Progenitor cell of endocrine pancreas (in vitro differentiated cells): Measurements from ENCODE around the gene FNDC1. TPM values are rescaled to one million over a fixed set of nuclear protein-coding genes. Genes with fewer than 3 reads are reported as not detected.
"Not testable (repeated sequence)": the region's sequence is repeated elsewhere in the genome, so short reads cannot be mapped to it uniquely, and the experiment has no call there.

Experiments
- DNase-seq: peaks from one replicate; pipeline ENCODE4 v3.0.0; 2021; ENCODE audit warnings: low spot score; ENCODE audit not compliant: unreplicated experiment
- H3K27ac Mint-ChIP-seq: 2 replicates; pipeline ENCODE4 v1.8.0; 2021; ENCODE audit warnings: mild to moderate bottlenecking, moderate library complexity, mixed read lengths
- H3K27me3 Mint-ChIP-seq: 2 replicates; pipeline ENCODE4 v1.8.0; 2021; ENCODE audit warnings: mixed read lengths
- H3K36me3 Mint-ChIP-seq: 2 replicates; pipeline ENCODE4 v1.8.0; 2022; ENCODE audit warnings: mixed read lengths; ENCODE audit not compliant: insufficient read depth
- H3K4me1 Mint-ChIP-seq: 2 replicates; pipeline ENCODE4 v1.8.0; 2021; ENCODE audit warnings: low read depth, mixed read lengths
- H3K4me3 Mint-ChIP-seq: 2 replicates; pipeline ENCODE4 v1.8.0; 2021; ENCODE audit warnings: low read depth, mild to moderate bottlenecking, moderate library complexity, mixed read lengths
- H3K9me3 Mint-ChIP-seq: 2 replicates; pipeline ENCODE4 v1.8.0; 2021; ENCODE audit warnings: low read depth, mixed read lengths
- long read RNA-seq: library from polyadenylated mRNA; unstranded; transcript quantifications from one replicate; pipeline ENCODE4 v2.0.0, GENCODE V29; 2020
- total RNA-seq: library from RNA; stranded (reverse); gene quantifications from 2 replicates; pipeline ENCODE4 v1.2.1, GENCODE V29; 2021
- TF ChIP-seq, protein P1 (sequence below): fragments of 200-600 bp; sonication (generic); IDR thresholded peaks from one replicate; pipeline ENCODE4 v1.5.0; 2021; ENCODE audit warnings: antibody characterized with exemption, mild to moderate bottlenecking; ENCODE audit not compliant: unreplicated experiment

The FNDC1 gene
- 0.07 TPM in 1 of 2 replicates, not detected in the other for total RNA-seq
- long read RNA-seq, result 0 reads

DNA sequence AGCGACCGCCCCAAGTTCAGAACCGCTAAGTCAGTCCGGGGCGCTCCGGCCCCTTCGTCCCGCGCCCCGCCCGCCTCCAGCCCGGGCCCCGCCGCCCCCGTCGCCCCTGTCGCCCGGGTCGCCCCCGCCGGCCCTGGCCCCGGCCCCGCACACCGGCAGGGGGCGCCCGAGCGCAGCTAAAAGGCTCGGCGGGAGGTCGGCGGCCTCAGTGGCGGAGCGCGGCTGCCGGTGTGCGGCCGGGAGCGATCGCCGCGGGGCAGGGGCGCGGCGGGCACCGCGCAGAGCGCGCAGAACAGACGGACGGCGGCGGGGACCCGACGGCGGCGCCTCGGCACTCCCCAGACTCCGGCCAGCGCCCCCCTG lies at the start of gene FNDC1:
Gene FNDC1, plus strand, starts transcription at position 208 of the 363 bp plus-strand sequence. CDS start 197 bp downstream, outside the sequence.
- H3K27me3 Mint-ChIP-seq, result peaks cover 93% of the 10 kb centered on the region

DNA sequence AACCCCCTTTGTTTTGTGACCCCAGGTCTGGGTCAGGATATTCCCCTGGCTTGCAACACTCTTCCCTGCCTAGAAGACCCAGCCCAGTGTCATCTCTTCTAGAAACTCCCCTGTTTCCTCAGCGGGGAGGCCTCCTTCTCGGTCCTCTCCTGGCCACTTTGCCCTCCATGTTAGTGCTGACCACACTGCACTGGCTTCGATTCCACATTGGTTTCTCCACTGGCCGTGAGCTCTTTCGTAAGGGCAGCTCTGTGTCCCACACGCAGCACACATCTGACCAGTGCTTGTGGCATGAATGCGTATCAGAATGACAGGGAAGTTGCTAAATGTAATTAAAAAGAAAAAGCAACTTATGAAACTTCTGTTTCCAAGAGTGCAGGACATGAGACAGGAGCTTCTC lies 49.4 kb upstream of the FNDC1 start:
- Mint-ChIP-seq H3K4me1 (no peaks in the 10 kb centered on the region), H3K27me3 (peaks cover 6% of the 10 kb centered on the region), H3K27ac (no peak overlapping the region), H3K9me3 (no peaks in the 10 kb centered on the region), H3K4me3 (no peak overlapping the region), H3K36me3 (no peaks in the 10 kb centered on the region)
- TF ChIP-seq, protein P1, sequence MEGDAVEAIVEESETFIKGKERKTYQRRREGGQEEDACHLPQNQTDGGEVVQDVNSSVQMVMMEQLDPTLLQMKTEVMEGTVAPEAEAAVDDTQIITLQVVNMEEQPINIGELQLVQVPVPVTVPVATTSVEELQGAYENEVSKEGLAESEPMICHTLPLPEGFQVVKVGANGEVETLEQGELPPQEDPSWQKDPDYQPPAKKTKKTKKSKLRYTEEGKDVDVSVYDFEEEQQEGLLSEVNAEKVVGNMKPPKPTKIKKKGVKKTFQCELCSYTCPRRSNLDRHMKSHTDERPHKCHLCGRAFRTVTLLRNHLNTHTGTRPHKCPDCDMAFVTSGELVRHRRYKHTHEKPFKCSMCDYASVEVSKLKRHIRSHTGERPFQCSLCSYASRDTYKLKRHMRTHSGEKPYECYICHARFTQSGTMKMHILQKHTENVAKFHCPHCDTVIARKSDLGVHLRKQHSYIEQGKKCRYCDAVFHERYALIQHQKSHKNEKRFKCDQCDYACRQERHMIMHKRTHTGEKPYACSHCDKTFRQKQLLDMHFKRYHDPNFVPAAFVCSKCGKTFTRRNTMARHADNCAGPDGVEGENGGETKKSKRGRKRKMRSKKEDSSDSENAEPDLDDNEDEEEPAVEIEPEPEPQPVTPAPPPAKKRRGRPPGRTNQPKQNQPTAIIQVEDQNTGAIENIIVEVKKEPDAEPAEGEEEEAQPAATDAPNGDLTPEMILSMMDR, result no peak
- DNase-seq, result no peak

More for the DNA sequence above, at the start of gene FNDC1:
- peak within 1 kb of the TSS; percentile 72 for H3K4me3 Mint-ChIP-seq
- TF ChIP-seq, protein P1, result peak; percentile 41
- H3K36me3 Mint-ChIP-seq, result no peaks in the 10 kb centered on the region
- H3K9me3 Mint-ChIP-seq, result no peaks in the 10 kb centered on the region
- H3K4me1 Mint-ChIP-seq, result peaks cover 4% of the 10 kb centered on the region
- DNase-seq, result peak; percentile 69
- H3K27ac Mint-ChIP-seq, result peak within 1 kb of the TSS; percentile 39

DNA sequence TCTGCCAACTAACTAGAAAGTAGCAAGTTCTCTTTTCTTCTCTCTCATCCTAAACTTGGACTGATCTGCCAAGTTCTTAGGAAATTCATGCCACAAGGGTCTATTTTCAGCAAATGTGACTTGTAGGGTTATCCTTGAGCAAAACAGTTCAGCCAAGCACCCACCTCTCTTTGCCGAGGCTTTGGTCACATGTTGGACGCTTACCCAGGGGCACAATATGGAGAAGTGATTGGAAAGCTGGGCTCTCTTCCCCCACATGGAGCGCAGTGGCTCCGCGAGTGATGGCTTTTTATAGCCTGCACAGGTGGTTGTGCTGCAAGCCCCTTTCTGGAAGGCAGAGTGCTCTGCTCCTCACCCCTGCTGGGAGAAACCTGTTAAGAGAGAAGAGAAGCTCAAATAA lies 47.7 kb upstream of the FNDC1 start:
- Mint-ChIP-seq H3K9me3 (no peaks in the 10 kb centered on the region), H3K27me3 (peaks cover 6% of the 10 kb centered on the region)
- TF ChIP-seq, protein P1, result no peak

DNA sequence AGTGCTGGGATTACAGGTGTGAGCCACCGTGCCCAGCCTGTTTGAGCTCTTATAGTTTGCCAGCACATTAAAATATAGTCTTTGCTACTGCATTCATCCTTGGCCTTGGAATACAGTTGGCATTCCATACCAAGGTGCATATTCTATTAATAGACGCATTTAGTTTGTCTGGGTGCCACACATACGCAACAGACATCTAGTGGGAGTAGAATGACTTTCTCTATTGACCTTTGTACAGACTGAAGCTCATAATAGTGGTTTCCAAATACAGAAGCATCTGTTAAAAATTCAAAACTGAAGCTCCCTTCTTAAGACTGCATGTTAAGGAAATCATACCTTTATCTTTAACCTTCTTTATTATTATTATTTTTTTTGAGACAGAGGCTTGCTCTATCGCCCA lies 46.7 kb upstream of the FNDC1 start:
- peaks cover 6% of the 10 kb centered on the region for H3K27me3 Mint-ChIP-seq
- H3K36me3 Mint-ChIP-seq, result no peaks in the 10 kb centered on the region
- TF ChIP-seq, protein P1, result no peak
- no peaks in the 10 kb centered on the region for H3K9me3 Mint-ChIP-seq
- no peak overlapping the region for H3K4me3 Mint-ChIP-seq
- no peaks in the 10 kb centered on the region for H3K4me1 Mint-ChIP-seq
- no peak overlapping the region for H3K27ac Mint-ChIP-seq
- DNase-seq, result no peak

More for the DNA sequence above, 47.7 kb upstream of the FNDC1 start:
- no peak for DNase-seq
- H3K27ac Mint-ChIP-seq, result no peak overlapping the region
- H3K4me3 Mint-ChIP-seq, result no peak overlapping the region
- no peaks in the 10 kb centered on the region for H3K4me1 Mint-ChIP-seq
- H3K36me3 Mint-ChIP-seq, result no peaks in the 10 kb centered on the region

DNA sequence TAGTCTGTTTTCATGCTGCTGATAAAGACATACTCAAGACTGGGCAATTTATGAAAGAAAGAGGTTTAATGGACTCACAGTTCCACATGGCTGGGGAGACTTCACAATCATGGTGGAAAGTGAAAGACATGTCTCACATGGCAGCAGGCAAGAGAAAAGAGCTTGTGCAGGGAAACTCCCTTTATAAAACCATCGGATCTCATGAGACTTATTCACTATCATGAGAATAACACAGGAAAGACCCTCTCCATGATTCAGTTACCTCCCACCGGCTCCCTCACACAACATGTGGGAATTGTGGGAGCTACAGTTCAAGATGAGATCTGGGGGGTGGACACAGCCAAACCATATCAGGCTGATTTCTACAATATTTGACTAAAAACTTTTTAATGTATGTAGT lies 45.4 kb upstream of the FNDC1 start:
- not testable (repeated sequence) for DNase-seq, H3K27me3 Mint-ChIP-seq

DNA sequence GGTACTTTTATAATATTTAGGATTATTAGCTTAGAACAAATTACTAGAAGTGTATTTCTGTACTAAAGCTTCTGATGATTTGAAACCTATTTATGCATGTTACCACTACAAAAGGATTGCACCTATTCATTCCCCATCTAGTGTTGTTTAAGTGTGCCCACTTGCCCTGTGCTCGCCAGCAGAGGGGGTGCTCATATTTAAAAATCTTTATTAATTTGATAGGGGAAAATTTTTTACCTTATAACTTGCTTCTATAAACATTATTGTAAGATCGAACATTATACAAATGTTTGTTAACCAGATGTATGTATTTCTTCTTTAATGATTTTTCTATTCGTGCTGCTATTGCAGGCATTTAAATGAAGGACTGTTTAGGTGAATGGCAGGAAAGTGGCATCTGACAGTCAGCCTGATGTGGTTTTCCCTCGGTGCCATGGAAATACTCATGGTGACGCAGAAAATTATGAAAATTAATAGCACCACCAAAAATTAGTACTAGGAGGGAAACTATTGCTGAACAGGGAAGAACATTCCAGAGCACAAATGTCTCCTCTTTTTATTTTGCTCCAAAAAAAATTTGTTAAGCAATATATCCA lies 44.1 kb upstream of the FNDC1 start:
- DNase-seq, result no peak
- TF ChIP-seq, protein P1, result peak; percentile 33
- H3K27me3 Mint-ChIP-seq, result peaks cover 10% of the 10 kb centered on the region

More for the DNA sequence above, 45.4 kb upstream of the FNDC1 start:
- H3K27ac Mint-ChIP-seq, H3K4me1 Mint-ChIP-seq, H3K9me3 Mint-ChIP-seq, H3K4me3 Mint-ChIP-seq, H3K36me3 Mint-ChIP-seq: not testable (repeated sequence)

More for the DNA sequence above, 44.1 kb upstream of the FNDC1 start:
- H3K36me3 Mint-ChIP-seq, result no peaks in the 10 kb centered on the region
- no peaks in the 10 kb centered on the region for H3K4me1 Mint-ChIP-seq
- H3K27ac Mint-ChIP-seq, result no peak overlapping the region
- H3K4me3 Mint-ChIP-seq, result no peak overlapping the region
- no peaks in the 10 kb centered on the region for H3K9me3 Mint-ChIP-seq
